NCI-H1092 (cell line): ENCODE results near the gene C19orf12.
A peak's percentile ranks its signal among the peaks of the same experiment; 100 is the strongest.

ENCODE experiments used
- DNase-seq: peaks from one replicate; lab custom pipeline; 2025; lab: John Stamatoyannopoulos, UW

C19orf12 gene

DNA sequence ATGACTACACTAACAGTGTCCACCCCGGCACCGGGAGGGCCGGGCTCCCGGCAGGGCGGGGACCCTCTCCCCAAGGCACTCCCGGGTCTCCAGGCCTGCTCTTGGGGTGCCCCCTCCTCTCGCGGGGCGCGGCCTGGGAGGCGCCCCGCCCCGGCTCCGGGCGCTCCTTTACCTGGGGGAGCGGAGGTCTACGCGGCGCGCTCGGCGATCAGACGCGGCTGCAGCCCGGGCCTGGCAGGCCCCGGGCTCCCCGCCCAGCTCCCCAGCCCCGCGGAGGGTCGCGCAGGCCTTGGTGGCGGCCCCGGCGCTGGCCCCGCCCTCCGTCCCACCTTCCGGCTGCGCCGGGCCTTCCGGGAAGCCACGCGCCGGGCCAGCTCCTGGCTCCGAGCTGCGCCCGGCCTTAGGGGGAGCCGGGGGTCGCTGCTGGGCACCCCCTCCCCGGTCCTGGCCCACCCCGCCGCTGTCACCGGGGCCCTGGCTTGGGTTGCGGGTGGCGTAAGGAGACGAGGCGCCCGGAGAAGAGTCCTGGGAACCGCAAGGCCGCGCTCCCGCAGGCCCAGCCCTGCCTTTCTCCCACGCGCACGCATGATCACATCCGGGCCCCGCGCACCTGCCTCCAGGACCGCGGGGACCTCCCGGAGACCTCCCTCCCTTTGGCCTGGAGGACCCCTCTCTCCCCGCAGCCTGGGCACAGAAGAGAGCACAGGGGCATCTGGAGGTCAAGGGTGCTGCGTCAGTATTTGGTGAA is at the start of gene C19orf12:
TSS of gene C19orf12 (minus strand) at position 309 of the 748 bp plus-strand sequence. CDS start 6,848 bp downstream, outside the sequence.
- peak; percentile 31 for DNase-seq

DNA sequence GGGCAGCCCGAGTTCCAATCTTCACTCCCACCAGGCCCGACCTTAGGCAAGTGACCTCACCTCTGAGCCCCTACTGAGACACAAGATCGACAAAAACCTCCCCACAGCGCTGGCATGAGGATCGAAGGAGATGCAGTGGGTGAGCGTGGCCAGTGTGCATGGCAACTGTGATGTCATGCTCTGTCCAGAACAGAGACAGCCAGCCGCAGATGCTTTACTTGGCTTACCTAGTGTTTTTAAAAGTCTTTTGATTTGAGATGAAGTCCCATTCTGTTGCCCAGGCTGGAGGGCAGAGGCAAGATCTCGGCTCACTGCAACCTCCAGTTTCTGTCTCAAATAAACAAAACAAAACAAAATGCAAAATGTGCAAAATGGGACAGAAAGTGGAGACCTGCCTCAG is 49.3 kb upstream of the C19orf12 start:
- no peak for DNase-seq

DNA sequence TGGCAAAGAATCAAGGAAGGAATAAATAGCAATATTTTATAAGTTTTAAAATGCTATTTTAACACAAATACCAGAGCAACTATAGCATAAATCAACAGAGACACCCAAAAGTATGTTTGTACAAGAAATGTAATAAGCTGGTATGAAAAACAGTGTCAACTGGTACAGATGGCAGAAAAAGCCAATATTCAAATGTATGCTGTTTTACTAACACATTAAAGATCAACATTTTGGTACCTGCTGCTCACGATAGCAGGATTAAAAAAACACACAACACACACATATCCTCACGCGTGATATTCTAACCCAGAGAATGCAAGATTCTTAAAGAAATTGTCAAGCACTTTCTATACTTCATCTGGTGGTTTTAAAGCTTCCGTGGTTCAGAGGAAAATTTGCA is 48.1 kb upstream of the C19orf12 start:
- no peak for DNase-seq

DNA sequence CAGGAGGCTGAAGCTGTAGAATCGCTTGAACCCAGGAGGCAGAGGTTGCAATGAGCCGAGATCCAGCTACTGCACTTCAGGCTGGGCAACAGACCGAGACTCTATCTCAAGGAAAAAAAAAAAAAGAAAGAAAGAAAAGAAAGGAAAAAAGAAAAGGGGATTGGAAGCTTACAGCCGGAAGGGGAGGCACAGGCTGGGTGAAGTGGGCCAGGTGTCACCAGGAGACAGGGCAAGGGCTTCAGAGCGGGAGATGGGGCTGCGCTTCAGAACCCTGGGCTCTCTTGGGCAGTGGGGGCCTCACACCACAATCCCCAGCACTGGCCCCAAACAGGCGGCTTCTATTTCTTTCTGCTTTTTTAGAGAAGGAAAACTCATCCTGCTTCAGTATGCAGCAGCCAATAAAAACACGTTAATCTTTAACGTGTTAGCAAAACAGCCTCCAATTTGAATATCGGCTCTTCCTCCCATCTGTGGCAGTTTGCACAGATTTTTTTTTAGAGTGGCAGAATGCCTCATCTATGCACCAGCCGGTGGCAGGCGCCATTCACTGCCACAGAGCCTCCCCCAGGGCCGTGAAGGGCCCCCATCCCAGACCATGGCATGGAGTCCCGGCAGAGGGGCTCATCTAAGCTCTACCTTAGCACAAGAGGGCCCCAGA is 46.6 kb upstream of the C19orf12 start:
- no peak for DNase-seq

DNA sequence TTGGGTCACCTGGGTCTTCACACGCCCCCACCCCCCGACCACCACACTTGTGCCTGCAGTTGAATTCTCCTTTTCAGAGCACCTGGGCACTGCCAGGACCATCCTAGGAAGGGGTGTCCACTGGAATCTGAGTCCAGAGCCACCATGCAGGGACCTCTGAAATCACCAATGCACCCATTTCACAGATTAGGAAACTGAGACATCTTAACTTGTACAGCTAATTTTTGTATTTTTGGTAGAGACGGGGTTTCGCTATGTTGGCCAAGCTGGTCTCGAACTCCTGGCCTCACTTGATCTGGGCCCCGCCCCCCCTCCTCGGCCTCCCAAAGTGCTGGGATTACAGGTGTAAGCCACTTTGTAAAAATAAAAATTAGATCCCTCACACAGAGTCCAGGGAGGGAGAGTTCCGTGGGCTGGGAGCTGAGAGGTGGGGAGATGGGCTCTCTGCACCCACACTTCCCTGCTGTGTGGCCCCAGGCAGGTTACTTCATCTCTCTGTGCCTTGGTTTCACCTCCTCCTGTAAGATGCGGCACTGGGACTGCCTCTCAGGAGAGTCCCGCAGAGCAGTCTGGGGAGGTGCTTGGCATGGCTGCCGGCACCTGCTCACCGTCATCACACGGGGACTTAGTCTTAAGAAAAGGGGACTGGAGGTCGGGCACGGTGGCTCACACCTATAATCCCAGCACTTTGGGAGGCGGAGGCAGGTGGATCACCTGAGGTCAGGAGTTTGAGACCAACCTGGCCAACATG is 45.9 kb upstream of the C19orf12 start:
- no peak for DNase-seq

DNA sequence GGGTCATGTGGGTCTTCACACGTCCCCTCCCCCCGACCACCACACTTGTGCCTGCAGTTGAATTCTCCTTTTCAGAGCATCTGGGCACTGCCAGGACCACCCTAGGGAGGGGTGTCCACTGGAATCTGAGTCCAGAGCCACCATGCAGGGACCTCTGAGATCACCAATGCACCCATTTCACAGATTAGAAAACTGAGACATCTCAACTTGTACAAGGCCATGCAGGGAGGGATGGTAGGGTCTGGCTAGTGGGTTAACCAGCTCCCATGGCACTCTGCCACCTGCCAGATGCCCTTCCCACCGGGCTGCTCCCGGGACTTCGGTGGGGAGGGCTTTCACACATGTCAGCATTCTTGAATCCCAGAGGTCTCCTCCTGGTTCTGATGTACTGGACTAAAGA is 44.3 kb upstream of the C19orf12 start:
- DNase-seq: no peak

- DNase-seq: no peak
Observed at GRCh38 chr19:29758863-29759262, 43.8 kb upstream of the C19orf12 start.

DNA sequence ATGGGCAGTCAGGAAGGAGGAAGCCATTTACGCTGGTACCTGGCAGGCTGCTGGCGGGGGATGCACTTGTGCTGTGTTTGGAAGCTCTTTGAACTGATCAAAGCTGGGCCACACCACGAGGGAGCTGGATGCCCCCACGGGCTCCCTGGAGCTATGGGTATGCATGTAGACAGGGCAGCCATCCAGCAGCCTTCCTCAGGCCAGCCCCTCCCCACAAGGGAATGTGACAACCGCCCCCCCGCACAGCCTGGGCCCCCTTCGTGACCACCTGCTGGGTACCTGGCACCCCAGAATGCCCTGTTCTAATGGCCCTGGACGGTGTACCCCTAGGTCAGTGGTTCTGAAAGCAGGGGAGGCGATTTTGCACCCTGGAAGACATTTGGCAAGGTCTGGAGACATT is 42.5 kb upstream of the C19orf12 start:
- no peak for DNase-seq

GRCh38 chr19:29753934-29754305 is 38.9 kb upstream of the C19orf12 start:
- DNase-seq: no peak

GRCh38 chr19:29753190-29753933 is 38.3 kb upstream of the C19orf12 start:
- no peak for DNase-seq

DNA sequence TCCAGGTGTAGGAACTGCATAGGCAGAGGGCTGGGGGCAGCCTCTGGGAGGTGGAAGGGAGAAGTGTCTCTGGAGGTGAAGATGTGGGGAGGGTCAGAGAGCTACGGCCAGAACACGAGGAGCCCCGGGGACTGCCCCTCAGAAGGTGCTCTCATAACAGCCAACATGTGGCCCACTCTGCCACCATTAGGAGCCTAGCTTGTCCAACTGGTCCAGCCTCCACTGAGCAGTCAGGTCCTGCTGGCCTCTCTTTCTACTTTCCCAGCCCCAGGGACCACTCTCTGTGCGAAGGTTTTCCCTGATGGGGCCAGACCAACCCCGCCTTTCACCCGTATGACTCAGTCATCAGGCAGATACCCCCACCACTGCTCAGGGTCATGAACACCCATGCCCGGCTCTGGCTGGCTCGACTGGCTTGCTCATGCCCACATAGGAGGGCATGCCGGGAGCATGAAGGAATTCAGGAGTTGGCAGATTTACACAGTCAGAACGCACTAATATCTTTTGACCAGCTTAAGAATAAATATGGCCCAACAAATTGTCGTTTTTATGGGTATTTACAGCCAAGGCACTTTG is 37.5 kb upstream of the C19orf12 start:
- no peak for DNase-seq

DNA sequence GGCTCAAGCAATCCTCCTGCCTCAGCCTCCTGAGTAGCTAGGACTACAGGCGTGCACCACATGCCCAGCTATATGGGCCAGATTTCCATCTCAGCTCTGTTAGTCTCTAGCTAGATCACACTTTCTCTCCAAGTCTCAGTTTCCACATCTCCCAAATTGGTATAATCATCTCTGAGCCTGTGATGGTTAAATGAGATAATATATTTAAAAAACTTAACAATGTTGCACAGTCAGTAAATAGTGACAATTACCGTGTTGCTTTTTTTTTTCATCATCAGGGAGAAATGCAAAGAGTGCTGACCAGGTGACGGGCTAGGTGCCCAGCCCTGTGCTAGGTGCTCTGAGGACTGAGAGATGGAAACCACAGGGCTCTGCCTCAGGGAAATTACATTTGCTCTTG is 36.9 kb upstream of the C19orf12 start:
- DNase-seq: no peak

DNA sequence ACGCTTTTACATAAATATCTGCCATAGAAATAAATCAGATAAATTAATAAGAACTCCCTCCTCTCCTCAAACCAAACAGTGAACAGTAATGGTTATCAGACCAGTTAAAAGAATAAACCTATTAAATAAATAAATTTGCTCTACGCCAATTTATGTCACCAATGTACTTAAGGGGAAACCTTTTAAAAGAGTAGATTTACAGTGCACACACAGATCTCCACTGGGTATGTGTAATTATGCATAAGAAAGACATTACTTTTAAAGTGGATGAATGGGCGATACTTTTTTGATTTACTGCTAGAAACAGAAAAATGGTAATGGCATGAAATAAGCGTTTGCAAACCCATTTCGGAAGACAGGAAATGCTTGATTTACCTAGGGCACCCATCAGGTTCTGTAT is 34.9 kb upstream of the C19orf12 start:
- no peak for DNase-seq

DNA sequence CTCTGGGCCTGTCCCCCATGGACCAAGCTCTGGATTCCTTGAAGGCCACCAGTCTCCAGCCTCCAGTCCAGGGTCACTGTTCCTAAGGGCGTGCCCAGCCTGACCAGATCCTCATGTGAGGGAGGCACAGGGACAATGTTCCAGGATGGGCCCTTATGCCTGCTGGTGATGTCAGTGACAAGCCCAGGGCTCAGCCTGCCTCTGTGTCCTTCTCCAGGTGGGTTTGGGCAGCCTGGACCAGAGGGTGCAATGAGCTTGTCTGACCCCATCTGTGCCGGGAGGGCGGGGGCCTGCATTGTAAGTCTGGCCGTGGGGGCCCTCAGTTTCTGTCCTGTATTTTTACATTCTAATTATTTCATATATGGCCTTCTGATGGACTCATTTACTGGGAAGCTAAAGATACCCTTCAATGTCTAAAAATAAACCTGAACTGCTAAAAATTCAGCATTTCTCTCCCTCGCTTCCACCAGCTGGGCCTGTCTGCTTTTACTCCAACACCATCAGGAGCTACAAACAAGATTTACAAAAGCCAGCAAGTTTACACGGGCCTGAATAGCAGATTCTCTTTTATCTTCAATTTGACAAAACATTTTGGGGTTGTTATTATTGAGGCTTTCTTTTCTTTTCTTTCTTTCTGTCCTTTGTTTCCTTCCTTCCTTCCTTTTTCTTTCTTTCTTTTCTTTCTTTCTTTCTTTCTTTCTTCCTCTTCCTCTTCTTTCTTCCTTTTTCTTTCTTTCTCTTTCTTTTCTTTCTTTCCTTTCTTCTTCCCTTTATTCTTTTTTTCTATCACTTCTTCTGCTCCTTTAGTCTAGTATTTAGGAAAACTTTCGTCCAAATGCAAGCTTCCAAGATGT is 34.2 kb upstream of the C19orf12 start:
- no peak for DNase-seq

- no peak for DNase-seq
Observed at GRCh38 chr19:29745253-29745652, 30.2 kb upstream of the C19orf12 start.

- no peak for DNase-seq
Observed at GRCh38 chr19:29743681-29744080, 28.6 kb upstream of the C19orf12 start.

DNA sequence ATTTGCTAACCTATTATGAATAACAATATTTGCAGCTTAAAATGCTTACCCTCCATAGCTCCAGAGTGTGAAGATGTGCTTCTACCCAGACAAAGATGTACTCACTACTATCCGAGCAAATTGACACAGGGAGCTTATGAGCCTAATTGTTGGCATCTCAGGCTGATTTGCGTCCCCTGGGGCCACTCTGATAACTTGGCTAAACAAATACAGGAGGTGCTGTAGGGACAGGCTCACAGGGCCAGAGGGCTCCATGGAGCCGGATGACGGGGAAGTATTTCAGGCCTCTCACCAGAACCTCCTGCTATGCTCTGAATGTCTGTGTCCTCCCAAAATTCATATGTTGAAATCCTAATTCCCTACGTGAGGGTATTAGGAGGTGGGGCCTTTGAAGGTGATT is 26.7 kb upstream of the C19orf12 start:
- no peak for DNase-seq

GRCh38 chr19:29741226-29741625 is 26.2 kb upstream of the C19orf12 start:
- DNase-seq: no peak

GRCh38 chr19:29737461-29738000 is 22.5 kb upstream of the C19orf12 start:
- DNase-seq: no peak

- DNase-seq: no peak
Observed at GRCh38 chr19:29735829-29736228, 20.8 kb upstream of the C19orf12 start.
